Endothelial cell of umbilical vein (primary cell): ENCODE measurements around the gene ZNF362. TPM values are rescaled to one million over a fixed set of nuclear protein-coding genes. Genes with fewer than 3 reads are reported as not detected.

ENCODE experiments used
- BruUV-seq: library from RNA; stranded (reverse); fragments of 400-500 nt; replicated peaks from 2 replicates; lab custom pipeline; 2021; lab: Mats Ljungman, UMichigan
- CTCF ChIA-PET: fragments of 300-600, 350-600 bp; sonication (Branson Sonifier 250); formaldehyde crosslinking; loops from one replicate; lab custom pipeline; 2021; ENCODE audit warnings: antibody characterized with exemption, inconsistent platforms; lab: Charles Lee
- POLR2A ChIA-PET: fragments of 300-600, 350-600 bp; sonication (Branson Sonifier 250); formaldehyde crosslinking; loops from one replicate; lab custom pipeline; 2021; ENCODE audit warnings: antibody characterized with exemption, inconsistent platforms; lab: Charles Lee
- DNase-seq: peaks from one replicate; pipeline ENCODE4 v3.0.0-alpha.2; 2011; ENCODE audit warnings: low read depth, low spot score
- FAIRE-seq: peaks from 2 replicates; lab custom pipeline; 2011; peaks lifted over from hg19 to GRCh38; lab: Jason Lieb, UNC
- H2AFZ ChIP-seq: 2 replicates; pipeline ENCODE4 v1.6.0; 2012; ENCODE audit warnings: low read depth, low read length, control low read depth, inconsistent platforms
- H3K27ac ChIP-seq: 2 replicates; pipeline ENCODE4 v1.5.1; 2011; ENCODE audit warnings: low read depth, mild to moderate bottlenecking, control low read depth, low read length, moderate library complexity; ENCODE audit not compliant: insufficient read depth
- H3K27me3 ChIP-seq, 2 experiments: 2 replicates each; pipeline versions ENCODE4 v1.6.0 to v1.6.1; 2011; ENCODE audit warnings: low read length in 2 of 2, mixed read lengths in 1 of 2; ENCODE audit not compliant: control insufficient read depth in 2 of 2, insufficient read depth in 2 of 2
- H3K36me3 ChIP-seq, 2 experiments: 2 replicates in 1 of 2; 3 replicates in 1 of 2; pipeline ENCODE4 v1.5.1; 2011; ENCODE audit warnings: low read length in 2 of 2, mild to moderate bottlenecking in 1 of 2, moderate library complexity in 1 of 2; ENCODE audit not compliant: control insufficient read depth in 2 of 2, insufficient read depth in 2 of 2; ENCODE audit errors: extremely low read depth in 1 of 2
- H3K4me1 ChIP-seq: 3 replicates; pipeline ENCODE4 v1.5.1; 2011; ENCODE audit warnings: mild to moderate bottlenecking, low read length; ENCODE audit not compliant: control insufficient read depth, insufficient read depth; ENCODE audit errors: extremely low read depth
- H3K4me2 ChIP-seq: 2 replicates; pipeline ENCODE4 v1.6.1; 2011; ENCODE audit warnings: low read length, control low read depth, mixed read lengths; ENCODE audit not compliant: insufficient read depth
- H3K4me3 ChIP-seq, 3 experiments: fragments of 200-600 bp in 1 of 3; sonication (generic), shearing (Covaris generic) in 1 of 3; replicated peaks in 1 of 3; 2 replicates each; pipeline ENCODE4 v1.5.1; 2011 to 2016; ENCODE audit warnings: control low read depth in 3 of 3, low read length in 3 of 3, mild to moderate bottlenecking in 2 of 3, inconsistent platforms in 1 of 3, low read depth in 1 of 3, moderate library complexity in 1 of 3; ENCODE audit not compliant: insufficient read depth in 1 of 3
- H3K79me2 ChIP-seq: 2 replicates; pipeline ENCODE4 v1.6.0; 2012; ENCODE audit warnings: low read length, inconsistent platforms; ENCODE audit not compliant: control insufficient read depth, insufficient read depth
- H3K9ac ChIP-seq: replicated peaks from 2 replicates; pipeline ENCODE3; 2011; ENCODE audit warnings: low read length, control low read depth; ENCODE audit not compliant: insufficient read depth; ENCODE audit errors: extremely low read depth
- H3K9me1 ChIP-seq: replicated peaks from 3 replicates; pipeline ENCODE4 v1.6.0; 2011; ENCODE audit warnings: mild to moderate bottlenecking, low read length; ENCODE audit not compliant: control insufficient read depth, insufficient read depth; ENCODE audit errors: extremely low read depth
- H3K9me3 ChIP-seq: replicated peaks from 2 replicates; pipeline ENCODE4 v1.5.1; 2012; ENCODE audit warnings: low read length, inconsistent platforms; ENCODE audit not compliant: control insufficient read depth, insufficient read depth
- H4K20me1 ChIP-seq: replicated peaks from 2 replicates; pipeline ENCODE3; 2011; ENCODE audit warnings: mild to moderate bottlenecking, low read length; ENCODE audit not compliant: control insufficient read depth, insufficient read depth; ENCODE audit errors: extremely low read depth
- CTCF ChIP-seq, 2 donors: IDR thresholded peaks; 1 replicate in 1 of 2; 2 replicates in 1 of 2; pipeline ENCODE4 v1.5.1; 2011; ENCODE audit warnings: low read length in 2 of 2, mild to moderate bottlenecking in 2 of 2, moderate library complexity in 2 of 2, control low read depth in 1 of 2, inconsistent platforms in 1 of 2, low read depth in 1 of 2; ENCODE audit not compliant: insufficient read depth in 1 of 2; ENCODE audit errors: extremely low read depth in 1 of 2
- EZH2 ChIP-seq: IDR thresholded peaks from 2 replicates; pipeline ENCODE4 v1.6.1; 2012; ENCODE audit warnings: borderline replicate concordance, low read depth, mild to moderate bottlenecking, moderate library complexity, low read length, inconsistent platforms; ENCODE audit not compliant: severe bottlenecking
- FOS ChIP-seq: IDR thresholded peaks from 2 replicates; pipeline ENCODE4 v1.6.1; 2011; ENCODE audit warnings: mild to moderate bottlenecking, low read length, moderate library complexity, borderline replicate concordance; ENCODE audit not compliant: insufficient read depth
- GATA2 ChIP-seq: IDR thresholded peaks from 2 replicates; pipeline ENCODE4 v1.7.0; 2011; ENCODE audit warnings: low read depth, mild to moderate bottlenecking, moderate library complexity, mixed read lengths, low read length; ENCODE audit not compliant: insufficient read length, insufficient read depth
- JUN ChIP-seq: IDR thresholded peaks from 2 replicates; pipeline ENCODE4 v1.6.1; 2011; ENCODE audit warnings: borderline replicate concordance, low read depth; ENCODE audit not compliant: insufficient read length, insufficient read depth
- MYC ChIP-seq: IDR thresholded peaks from one replicate; pipeline ENCODE4 v1.6.1; 2011; ENCODE audit warnings: mild to moderate bottlenecking, low read depth, low read length
- POLR2A ChIP-seq: IDR thresholded peaks from 2 replicates; pipeline ENCODE4 v1.6.1; 2012; ENCODE audit warnings: low read depth, mild to moderate bottlenecking, control low read depth, low read length
- POLR2AphosphoS5 ChIP-seq: IDR thresholded peaks from 2 replicates; pipeline ENCODE4 v1.6.1; 2012; ENCODE audit warnings: low read depth, mild to moderate bottlenecking, control low read depth, low read length, moderate library complexity; ENCODE audit not compliant: insufficient read depth
- dilution Hi-C: fragments of 300-500 bp; cut with MboI; formaldehyde crosslinking; loops from one replicate; pipeline ENCODE4 v1.15.0; 2019; ENCODE audit warnings: low sequenced_read_pairs; ENCODE audit not compliant: extremely low pct_ligation_motif_present
- intact Hi-C: fragments of 100-400 bp; cut with micrococcal nuclease; formaldehyde crosslinking; loops from one replicate; pipeline ENCODE4 v1.10.0; 2022
- polyA plus RNA-seq, 4 experiments: library from polyadenylated mRNA; depleted of rRNA in 3 of 4; stranded (reverse) in 3 of 4; unstranded in 1 of 4; fragments of >200 nt; gene quantifications; 2 replicates each; pipeline versions ENCODE4 v1.2.1 to v1.2.3, GENCODE V29; 2011 to 2012; ENCODE audit warnings: missing spikeins in 1 of 4
- total RNA-seq: library from RNA; stranded (reverse); gene quantifications from 2 replicates; pipeline ENCODE4 v1.2.3, GENCODE V29; 2021
- TF ChIP-seq, protein P1 (sequence below): IDR thresholded peaks from 2 replicates; pipeline ENCODE4 v1.6.1; 2011; ENCODE audit not compliant: insufficient read depth, insufficient read length

The ZNF362 gene
- total and polyA plus RNA-seq, 2 donors (not counting 3 experiments of a cell fraction or from before 2014, with no cell fraction given): 28.4 to 35.3 TPM

DNA sequence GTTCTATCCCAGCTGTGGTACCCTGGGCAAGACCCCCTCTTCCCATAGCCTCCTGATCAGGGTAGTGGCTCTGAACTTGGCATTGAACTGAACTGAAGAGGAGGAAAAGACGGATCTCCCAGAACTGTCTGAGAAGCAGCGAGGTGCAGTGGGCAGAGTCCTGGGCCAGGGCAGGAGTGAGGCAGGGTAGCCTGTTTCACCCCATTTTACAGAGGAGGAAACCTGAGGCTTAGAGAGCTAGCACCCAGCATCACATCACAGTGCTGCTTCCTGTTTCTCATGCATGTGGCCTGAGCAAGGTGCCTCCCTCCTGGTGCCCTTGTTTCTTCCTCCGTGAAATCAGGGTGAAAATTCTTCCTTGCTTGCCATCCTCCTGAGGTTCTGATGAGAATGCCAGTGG is 17.1 kb downstream of the ZNF362 start:
- no peaks in the 10 kb centered on the region for H4K20me1 ChIP-seq
- no peaks in the 10 kb centered on the region for H3K9me1 ChIP-seq
- CTCF ChIA-PET: interaction anchor here (4.2 kb wide), 1 partner anchor 22 kb away, joined by 14 read pairs; no protein-coding TSS in a partner anchor
- no peak for TF ChIP-seq POLR2AphosphoS5
- TF ChIP-seq, protein P1, sequence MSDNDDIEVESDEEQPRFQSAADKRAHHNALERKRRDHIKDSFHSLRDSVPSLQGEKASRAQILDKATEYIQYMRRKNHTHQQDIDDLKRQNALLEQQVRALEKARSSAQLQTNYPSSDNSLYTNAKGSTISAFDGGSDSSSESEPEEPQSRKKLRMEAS: no peak
- no peak for TF ChIP-seq FOS
- TF ChIP-seq JUN: no peak
- no peak for TF ChIP-seq POLR2A
- TF ChIP-seq GATA2: no peak
- no peak for TF ChIP-seq EZH2
- no peaks in the 10 kb centered on the region for H3K9me3 ChIP-seq
- FAIRE-seq (no peak), DNase-seq (no peak)
- H3K27me3 ChIP-seq: no peaks in the 10 kb centered on the region
- peaks cover 0 to 19% of the 10 kb centered on the region in 2 experiments for H3K36me3 ChIP-seq
- no peak overlapping the region for H3K9ac ChIP-seq
- H3K4me1 ChIP-seq: no peaks in the 10 kb centered on the region
- no peak overlapping the region for H3K4me3 ChIP-seq
- no TSS peak for BruUV-seq
- POLR2A ChIA-PET: no interaction called here
- no peak overlapping the region for H3K4me2 ChIP-seq
- intact Hi-C loops: no loop called here
- no peaks in the 10 kb centered on the region for H3K79me2 ChIP-seq
- no peak overlapping the region for H3K27ac ChIP-seq
- no peak overlapping the region for H2AFZ ChIP-seq
- dilution Hi-C loops: no loop called here

- no peak for TF ChIP-seq CTCF (IDR thresholded peaks at IDR 0.05; ENCODE audit: extremely low read depth in 1 of 2, insufficient read depth in 1 of 2, low read depth in 1 of 2, low read length in 2 of 2)
- no peak for TF ChIP-seq EZH2
- no peak for TF ChIP-seq JUN
- TF ChIP-seq GATA2: no peak
- TF ChIP-seq, protein P1: no peak
- no peak for TF ChIP-seq POLR2A
- no peak for TF ChIP-seq MYC
- TF ChIP-seq FOS: no peak
- no peak for TF ChIP-seq POLR2AphosphoS5
- H2AFZ ChIP-seq: no peak overlapping the region
- no TSS peak for BruUV-seq
- peaks cover 0 to 17% of the 10 kb centered on the region in 2 experiments for H3K36me3 ChIP-seq
- ChIA-PET POLR2A (no interaction called here), CTCF (interaction anchor here (4.2 kb wide), 1 partner anchor 21 kb away, joined by 14 read pairs; no protein-coding TSS in a partner anchor)
- H3K9me1 ChIP-seq: no peaks in the 10 kb centered on the region
- H3K27ac ChIP-seq: no peak overlapping the region
- no peak for DNase-seq
- no peaks in the 10 kb centered on the region for H3K79me2 ChIP-seq
- no peaks in the 10 kb centered on the region for H3K27me3 ChIP-seq
- no peaks in the 10 kb centered on the region for H3K9me3 ChIP-seq
- no peaks in the 10 kb centered on the region for H4K20me1 ChIP-seq
- no peak overlapping the region for H3K4me2 ChIP-seq
- no peak overlapping the region for H3K9ac ChIP-seq
- no peak overlapping the region for H3K4me3 ChIP-seq
- intact Hi-C loops (no loop called here), dilution Hi-C loops (no loop called here)
- H3K4me1 ChIP-seq: no peaks in the 10 kb centered on the region
- no peak for FAIRE-seq
Measured at GRCh38 chr1:33273961-33274371, 17.7 kb downstream of the ZNF362 start.
